Thyroid gland (tissue), 4 donors: Measurements from ENCODE around the gene ITPR2.

Experiments used
- POLR2A ChIP-seq, 2 donors: fragments of 450-650 bp; IDR thresholded peaks; one replicate each; pipeline ENCODE4 v1.6.1; 2017; ENCODE audit warnings: antibody characterized with exemption in 2 of 2, mild to moderate bottlenecking in 2 of 2, moderate library complexity in 1 of 2
- TF ChIP-seq, protein P1 (sequence below), 6 experiments: fragments of 200-600 bp in 3 of 6; fragments of 450-650 bp in 3 of 6; sonication (generic) in 3 of 6; IDR thresholded peaks; one replicate each; pipeline ENCODE4 v1.5.1; 2016 to 2019; ENCODE audit warnings: antibody characterized with exemption in 6 of 6, mild to moderate bottlenecking in 2 of 6, inconsistent platforms in 1 of 6, moderate library complexity in 1 of 6

DNA sequence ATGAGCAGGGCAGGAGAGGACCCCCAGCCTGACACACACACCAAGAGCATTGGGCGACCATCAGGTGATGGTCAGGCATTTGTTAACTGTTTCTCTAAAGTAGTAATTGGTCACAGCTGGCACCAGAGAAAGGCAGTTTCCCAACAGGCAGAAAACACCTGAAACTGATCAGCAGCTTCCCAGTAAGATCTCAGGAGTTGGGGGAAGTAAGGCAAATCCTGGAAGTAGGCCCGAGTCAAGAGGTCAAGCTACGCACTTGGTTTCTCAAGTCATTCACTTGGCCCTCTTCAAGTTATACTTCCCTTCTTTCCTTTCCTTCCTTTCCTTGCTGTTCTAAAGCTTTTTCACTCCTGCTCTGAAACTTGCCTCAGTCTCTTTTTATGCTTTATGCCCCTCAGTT lies 501.9 kb downstream of the ITPR2 start:
- TF ChIP-seq POLR2A (IDR thresholded peaks at IDR 0.05): no peak
- TF ChIP-seq, protein P1, sequence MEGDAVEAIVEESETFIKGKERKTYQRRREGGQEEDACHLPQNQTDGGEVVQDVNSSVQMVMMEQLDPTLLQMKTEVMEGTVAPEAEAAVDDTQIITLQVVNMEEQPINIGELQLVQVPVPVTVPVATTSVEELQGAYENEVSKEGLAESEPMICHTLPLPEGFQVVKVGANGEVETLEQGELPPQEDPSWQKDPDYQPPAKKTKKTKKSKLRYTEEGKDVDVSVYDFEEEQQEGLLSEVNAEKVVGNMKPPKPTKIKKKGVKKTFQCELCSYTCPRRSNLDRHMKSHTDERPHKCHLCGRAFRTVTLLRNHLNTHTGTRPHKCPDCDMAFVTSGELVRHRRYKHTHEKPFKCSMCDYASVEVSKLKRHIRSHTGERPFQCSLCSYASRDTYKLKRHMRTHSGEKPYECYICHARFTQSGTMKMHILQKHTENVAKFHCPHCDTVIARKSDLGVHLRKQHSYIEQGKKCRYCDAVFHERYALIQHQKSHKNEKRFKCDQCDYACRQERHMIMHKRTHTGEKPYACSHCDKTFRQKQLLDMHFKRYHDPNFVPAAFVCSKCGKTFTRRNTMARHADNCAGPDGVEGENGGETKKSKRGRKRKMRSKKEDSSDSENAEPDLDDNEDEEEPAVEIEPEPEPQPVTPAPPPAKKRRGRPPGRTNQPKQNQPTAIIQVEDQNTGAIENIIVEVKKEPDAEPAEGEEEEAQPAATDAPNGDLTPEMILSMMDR (IDR thresholded peaks at IDR 0.05): no peak
